Measurements from ENCODE around the gene AMPD3. TPM values are rescaled to one million over a fixed set of nuclear protein-coding genes. Genes with fewer than 3 reads are reported as not detected.

Gene AMPD3
- total RNA-seq, 2 donors from 2014 or later, result 7.9 to 9.7 TPM

- H3K36me3 ChIP-seq, result no peaks in the 10 kb centered on the region
- intact Hi-C loops (cut with DNase I), result no loop called here
- H3K4me3 ChIP-seq, result no peak overlapping the region
- H3K27ac ChIP-seq, result no peak overlapping the region
- H3K9ac ChIP-seq (ENCODE audit: low read depth in 2 of 2, low read length in 2 of 2), result no peak overlapping the region
- no peaks in the 10 kb centered on the region for H3K27me3 ChIP-seq
- TF ChIP-seq CTCF (IDR thresholded peaks at IDR 0.05), result no peak
- no peak for DNase-seq
- no peaks in the 10 kb centered on the region for H3K4me1 ChIP-seq
- H3K9me3 ChIP-seq, result no peaks in the 10 kb centered on the region
These were observed 44.8 kb upstream of the AMPD3 start for GRCh38 chr11:10410106-10410843.

GRCh38 chr11:10410844-10411200 is 44.2 kb upstream of the AMPD3 start:
- H3K27me3 ChIP-seq, result no peaks in the 10 kb centered on the region
- no peak for TF ChIP-seq CTCF (IDR thresholded peaks at IDR 0.05)
- no peaks in the 10 kb centered on the region for H3K4me1 ChIP-seq
- H3K4me3 ChIP-seq, result no peak overlapping the region
- no peaks in the 10 kb centered on the region for H3K36me3 ChIP-seq
- intact Hi-C loops (cut with DNase I), result no loop called here
- H3K9ac ChIP-seq (ENCODE audit: low read depth in 2 of 2, low read length in 2 of 2), result no peak overlapping the region
- H3K9me3 ChIP-seq, result no peaks in the 10 kb centered on the region
- DNase-seq, result no peak
- H3K27ac ChIP-seq, result no peak overlapping the region

- no peak for DNase-seq
- TF ChIP-seq CTCF (IDR thresholded peaks at IDR 0.05), result no peak
- no peaks in the 10 kb centered on the region for H3K4me1 ChIP-seq
- intact Hi-C loops (cut with DNase I), result no loop called here
- no peaks in the 10 kb centered on the region for H3K36me3 ChIP-seq
- H3K4me3 ChIP-seq, result no peak overlapping the region
- no peaks in the 10 kb centered on the region for H3K9me3 ChIP-seq
- H3K9ac ChIP-seq (ENCODE audit: low read depth in 2 of 2, low read length in 2 of 2), result no peak overlapping the region
- no peaks in the 10 kb centered on the region for H3K27me3 ChIP-seq
- H3K27ac ChIP-seq, result no peak overlapping the region
These were observed 42.8 kb upstream of the AMPD3 start for GRCh38 chr11:10412266-10412665.

- peak; percentile 38 for DNase-seq
- Histone ChIP-seq H3K36me3 (no peaks in the 10 kb centered on the region), H3K27ac (no peak overlapping the region), H3K4me1 (no peaks in the 10 kb centered on the region), H3K9ac (ENCODE audit: low read depth in 2 of 2, low read length in 2 of 2) (no peak overlapping the region), H3K9me3 (no peaks in the 10 kb centered on the region), H3K4me3 (no peak overlapping the region), H3K27me3 (no peaks in the 10 kb centered on the region)
- peak; percentile 18 for TF ChIP-seq CTCF (IDR thresholded peaks at IDR 0.05)
- intact Hi-C loops (cut with DNase I), result no loop called here
These were observed 41.8 kb upstream of the AMPD3 start for GRCh38 chr11:10413268-10413667.

- no peaks in the 10 kb centered on the region for H3K27me3 ChIP-seq
- no peaks in the 10 kb centered on the region for H3K4me1 ChIP-seq
- no peaks in the 10 kb centered on the region for H3K9me3 ChIP-seq
- no peak overlapping the region for H3K9ac ChIP-seq (ENCODE audit: low read depth in 2 of 2, low read length in 2 of 2)
- no peaks in the 10 kb centered on the region for H3K36me3 ChIP-seq
- no peak overlapping the region for H3K4me3 ChIP-seq
- H3K27ac ChIP-seq, result no peak overlapping the region
- TF ChIP-seq CTCF (IDR thresholded peaks at IDR 0.05), result no peak
- intact Hi-C loops (cut with DNase I), result no loop called here
- DNase-seq, result no peak
These were observed 40.9 kb upstream of the AMPD3 start for GRCh38 chr11:10414181-10414580.
